ENCODE measurements around the gene DGKI. TPM values are rescaled to one million over a fixed set of nuclear protein-coding genes. Genes with fewer than 3 reads are reported as not detected.

The DGKI gene
- total RNA-seq, 4 donors from 2014 or later: 45.1 to 71.0 (median 48.7) TPM

GRCh38 chr7:137342265-137342664 is 504.5 kb downstream of the DGKI start:
- no peak overlapping the region for H3K27ac ChIP-seq

DNA sequence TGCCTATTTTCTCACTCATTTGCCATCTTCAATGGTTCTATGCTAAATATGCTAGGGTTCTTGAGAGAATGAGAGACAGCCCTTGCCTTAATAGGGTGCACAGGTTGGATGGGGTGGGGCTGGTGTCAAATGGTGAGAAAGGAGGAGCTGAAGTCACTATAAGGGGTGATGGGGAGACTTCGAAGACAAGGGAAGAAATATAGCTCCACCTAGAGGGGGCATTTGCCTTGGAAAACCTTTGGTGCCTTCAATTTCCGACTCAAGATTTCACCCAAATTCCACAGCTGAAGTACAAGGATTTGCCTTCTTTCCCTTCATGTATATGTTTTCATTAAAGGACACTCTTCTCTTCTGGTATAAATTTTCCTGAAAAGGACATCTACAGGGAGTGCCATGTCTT is 508.9 kb downstream of the DGKI start:
- no peaks in the 10 kb centered on the region for H3K36me3 ChIP-seq
- no peak overlapping the region for H3K27ac ChIP-seq
- no peak overlapping the region for H3K4me3 ChIP-seq (replicated peaks in 1 of 3)
- no peaks in the 10 kb centered on the region for H3K27me3 ChIP-seq
- no peak for TF ChIP-seq POLR2A (IDR thresholded peaks at IDR 0.05)
- TF ChIP-seq, protein P1, sequence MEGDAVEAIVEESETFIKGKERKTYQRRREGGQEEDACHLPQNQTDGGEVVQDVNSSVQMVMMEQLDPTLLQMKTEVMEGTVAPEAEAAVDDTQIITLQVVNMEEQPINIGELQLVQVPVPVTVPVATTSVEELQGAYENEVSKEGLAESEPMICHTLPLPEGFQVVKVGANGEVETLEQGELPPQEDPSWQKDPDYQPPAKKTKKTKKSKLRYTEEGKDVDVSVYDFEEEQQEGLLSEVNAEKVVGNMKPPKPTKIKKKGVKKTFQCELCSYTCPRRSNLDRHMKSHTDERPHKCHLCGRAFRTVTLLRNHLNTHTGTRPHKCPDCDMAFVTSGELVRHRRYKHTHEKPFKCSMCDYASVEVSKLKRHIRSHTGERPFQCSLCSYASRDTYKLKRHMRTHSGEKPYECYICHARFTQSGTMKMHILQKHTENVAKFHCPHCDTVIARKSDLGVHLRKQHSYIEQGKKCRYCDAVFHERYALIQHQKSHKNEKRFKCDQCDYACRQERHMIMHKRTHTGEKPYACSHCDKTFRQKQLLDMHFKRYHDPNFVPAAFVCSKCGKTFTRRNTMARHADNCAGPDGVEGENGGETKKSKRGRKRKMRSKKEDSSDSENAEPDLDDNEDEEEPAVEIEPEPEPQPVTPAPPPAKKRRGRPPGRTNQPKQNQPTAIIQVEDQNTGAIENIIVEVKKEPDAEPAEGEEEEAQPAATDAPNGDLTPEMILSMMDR (IDR thresholded peaks at IDR 0.05): no peak
- intact Hi-C loops (cut with DNase I): no loop called here
- 67 to 69% methylated on average over 2 of the region's 2 CpGs for WGBS, 2 donors
- DNase-seq: no peak
- no peaks in the 10 kb centered on the region for H3K9me3 ChIP-seq
- no peaks in the 10 kb centered on the region for H3K4me1 ChIP-seq

More at GRCh38 chr7:137342265-137342664, 504.5 kb downstream of the DGKI start:
- Histone ChIP-seq H3K4me1 (peaks cover 0 to 4% of the 10 kb centered on the region in 2 donors), H3K27me3 (no peaks in the 10 kb centered on the region), H3K4me3 (replicated peaks in 1 of 3) (no peak overlapping the region), H3K9me3 (no peaks in the 10 kb centered on the region), H3K36me3 (no peaks in the 10 kb centered on the region)
- TF ChIP-seq, protein P1 (IDR thresholded peaks at IDR 0.05): no peak
- no peak for TF ChIP-seq POLR2A (IDR thresholded peaks at IDR 0.05)
- WGBS, 2 donors: 67 to 77% methylated on average over 3 of the region's 3 CpGs
- DNase-seq: no peak
- intact Hi-C loops (cut with DNase I): no loop called here

- intact Hi-C loops (cut with DNase I): no loop called here
- no peaks in the 10 kb centered on the region for H3K36me3 ChIP-seq
- no peak for DNase-seq
- TF ChIP-seq, protein P1 (IDR thresholded peaks at IDR 0.05): no peak
- no peak for TF ChIP-seq POLR2A (IDR thresholded peaks at IDR 0.05)
- no peaks in the 10 kb centered on the region for H3K27me3 ChIP-seq
- H3K27ac ChIP-seq: no peak overlapping the region
- no peaks in the 10 kb centered on the region for H3K4me1 ChIP-seq
- 94 to 95% methylated on average over 4 of the region's 4 CpGs for WGBS, 2 donors
- H3K9me3 ChIP-seq: no peaks in the 10 kb centered on the region
- H3K4me3 ChIP-seq (replicated peaks in 1 of 3): no peak overlapping the region
Observed at GRCh38 chr7:137335814-137336213, 511.0 kb downstream of the DGKI start.

GRCh38 chr7:137331378-137331777 is 515.4 kb downstream of the DGKI start:
- no peaks in the 10 kb centered on the region for H3K27me3 ChIP-seq
- TF ChIP-seq, protein P1 (IDR thresholded peaks at IDR 0.05): no peak
- TF ChIP-seq POLR2A (IDR thresholded peaks at IDR 0.05): no peak
- no peak for DNase-seq
- WGBS, 2 donors: 65 to 74% methylated on average over 8 of the region's 8 CpGs
- H3K9me3 ChIP-seq: no peaks in the 10 kb centered on the region
- intact Hi-C loops (cut with DNase I): no loop called here
- H3K27ac ChIP-seq: no peak overlapping the region
- no peak overlapping the region for H3K4me3 ChIP-seq (replicated peaks in 1 of 3)
- no peaks in the 10 kb centered on the region for H3K36me3 ChIP-seq
- H3K4me1 ChIP-seq: no peaks in the 10 kb centered on the region

Small RNAs within 50 kb of the gene (small RNA-seq; reads per million reads assigned to genes)
- not detected for gene AC090498.1

Other genes starting within 250 kb of the DGKI start
- 100 to 1,000 TPM in 2 of 4 donors, 10 to 100 TPM in 2; 86.1 to 143 (median 103) TPM for gene CREB3L2, start 155.1 kb upstream of the DGKI start, total RNA-seq
- not detected for gene AKR1D1, start 229.5 kb upstream of the DGKI start, total RNA-seq

All from thyroid gland (tissue), 4 donors.